Gastrocnemius medialis (tissue), 4 donors: ENCODE results near the gene DNAJB6.

Experiments
- POLR2A ChIP-seq, 2 donors: fragments of 450-650 bp; IDR thresholded peaks; one replicate each; pipeline ENCODE4 v1.6.1; 2017; ENCODE audit warnings: antibody characterized with exemption in 2 of 2, mild to moderate bottlenecking in 2 of 2, moderate library complexity in 2 of 2
- TF ChIP-seq, protein P1 (sequence below), 5 experiments: fragments of 450-650 bp in 3 of 5; fragments of 200-600 bp in 2 of 5; sonication (generic) in 2 of 5; IDR thresholded peaks in 4 of 5; conservative IDR thresholded peaks in 1 of 5; 1 replicate in 4 of 5; 2 replicates in 1 of 5; pipeline ENCODE4 v1.5.1; 2016 to 2019; ENCODE audit warnings: antibody characterized with exemption in 5 of 5, mild to moderate bottlenecking in 3 of 5, moderate library complexity in 3 of 5

DNA sequence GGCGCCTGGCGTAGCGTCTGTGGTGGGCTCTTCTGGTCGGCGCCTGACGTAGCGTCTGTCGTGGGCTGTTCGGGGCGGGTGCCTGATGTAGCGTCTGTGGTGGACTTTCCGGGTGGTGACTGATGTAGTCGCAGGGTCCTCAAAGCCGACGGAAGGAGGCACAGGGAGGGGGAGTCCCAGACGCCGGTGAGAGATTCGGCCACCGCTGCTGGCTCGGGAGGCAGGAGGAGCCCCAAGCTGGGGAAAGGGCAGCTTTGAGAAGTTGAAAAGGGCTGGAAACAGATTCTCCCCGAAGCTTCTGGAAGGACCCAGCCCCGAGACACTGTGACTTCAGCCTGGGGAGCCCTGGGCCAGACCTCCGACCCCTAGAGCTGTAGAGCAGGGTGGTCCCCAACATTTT lies 105.7 kb downstream of the DNAJB6 start:
- no peak for TF ChIP-seq POLR2A (IDR thresholded peaks at IDR 0.05)
- TF ChIP-seq, protein P1, sequence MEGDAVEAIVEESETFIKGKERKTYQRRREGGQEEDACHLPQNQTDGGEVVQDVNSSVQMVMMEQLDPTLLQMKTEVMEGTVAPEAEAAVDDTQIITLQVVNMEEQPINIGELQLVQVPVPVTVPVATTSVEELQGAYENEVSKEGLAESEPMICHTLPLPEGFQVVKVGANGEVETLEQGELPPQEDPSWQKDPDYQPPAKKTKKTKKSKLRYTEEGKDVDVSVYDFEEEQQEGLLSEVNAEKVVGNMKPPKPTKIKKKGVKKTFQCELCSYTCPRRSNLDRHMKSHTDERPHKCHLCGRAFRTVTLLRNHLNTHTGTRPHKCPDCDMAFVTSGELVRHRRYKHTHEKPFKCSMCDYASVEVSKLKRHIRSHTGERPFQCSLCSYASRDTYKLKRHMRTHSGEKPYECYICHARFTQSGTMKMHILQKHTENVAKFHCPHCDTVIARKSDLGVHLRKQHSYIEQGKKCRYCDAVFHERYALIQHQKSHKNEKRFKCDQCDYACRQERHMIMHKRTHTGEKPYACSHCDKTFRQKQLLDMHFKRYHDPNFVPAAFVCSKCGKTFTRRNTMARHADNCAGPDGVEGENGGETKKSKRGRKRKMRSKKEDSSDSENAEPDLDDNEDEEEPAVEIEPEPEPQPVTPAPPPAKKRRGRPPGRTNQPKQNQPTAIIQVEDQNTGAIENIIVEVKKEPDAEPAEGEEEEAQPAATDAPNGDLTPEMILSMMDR (IDR thresholded peaks at IDR 0.05 in 4 of 5, conservative IDR thresholded peaks at IDR 0.05 in 1 of 5) = no peak
